Parathyroid adenoma (tissue), 2 donors: ENCODE data around the gene DCLK1.
"Not testable (repeated sequence)": the region's sequence is repeated elsewhere in the genome, so short reads cannot be mapped to it uniquely, and the experiment has no call there.

ENCODE experiments used
- H2AFZ ChIP-seq: fragments of 300-600 bp; sonication (generic); one replicate; pipeline ENCODE4 v1.7.0; 2017; ENCODE audit warnings: antibody characterized with exemption, mild to moderate bottlenecking
- H3K27ac ChIP-seq: fragments of 300-600 bp; sonication (generic); one replicate; pipeline ENCODE4 v1.7.0; 2017
- H3K27me3 ChIP-seq: fragments of 300-600 bp; sonication (generic); one replicate; pipeline ENCODE4 v1.7.0; 2017; ENCODE audit warnings: low read length; ENCODE audit not compliant: control insufficient read depth, insufficient read depth
- H3K36me3 ChIP-seq: fragments of 300-600 bp; sonication (generic); one replicate; pipeline ENCODE4 v1.7.0; 2017; ENCODE audit warnings: low read length; ENCODE audit not compliant: control insufficient read depth, insufficient read depth
- H3K4me1 ChIP-seq: fragments of 300-600 bp; sonication (generic); one replicate; pipeline ENCODE4 v1.7.0; 2017; ENCODE audit warnings: control low read depth
- H3K4me2 ChIP-seq: fragments of 300-600 bp; sonication (generic); one replicate; pipeline ENCODE4 v1.7.0; 2017; ENCODE audit warnings: low read length
- H3K4me3 ChIP-seq: fragments of 300-600 bp; sonication (generic); one replicate; pipeline ENCODE4 v1.7.0; 2017; ENCODE audit warnings: low read depth, low read length
- H3K79me2 ChIP-seq: fragments of 300-600 bp; sonication (generic); one replicate; pipeline ENCODE4 v1.7.0; 2017; ENCODE audit warnings: control low read depth
- H3K9ac ChIP-seq: fragments of 300-600 bp; sonication (generic); one replicate; pipeline ENCODE4 v1.7.0; 2017; ENCODE audit warnings: mild to moderate bottlenecking
- H3K9me3 ChIP-seq: fragments of 300-600 bp; sonication (generic); one replicate; pipeline ENCODE4 v1.7.0; 2017; ENCODE audit warnings: low read length; ENCODE audit not compliant: control insufficient read depth
- CTCF ChIP-seq: fragments of 300-600 bp; sonication (generic); IDR thresholded peaks from one replicate; pipeline ENCODE4 v1.7.0; 2017; ENCODE audit warnings: antibody characterized with exemption, mild to moderate bottlenecking
- donor health status: primary hyperparathyroidism.

Gene DCLK1

DNA sequence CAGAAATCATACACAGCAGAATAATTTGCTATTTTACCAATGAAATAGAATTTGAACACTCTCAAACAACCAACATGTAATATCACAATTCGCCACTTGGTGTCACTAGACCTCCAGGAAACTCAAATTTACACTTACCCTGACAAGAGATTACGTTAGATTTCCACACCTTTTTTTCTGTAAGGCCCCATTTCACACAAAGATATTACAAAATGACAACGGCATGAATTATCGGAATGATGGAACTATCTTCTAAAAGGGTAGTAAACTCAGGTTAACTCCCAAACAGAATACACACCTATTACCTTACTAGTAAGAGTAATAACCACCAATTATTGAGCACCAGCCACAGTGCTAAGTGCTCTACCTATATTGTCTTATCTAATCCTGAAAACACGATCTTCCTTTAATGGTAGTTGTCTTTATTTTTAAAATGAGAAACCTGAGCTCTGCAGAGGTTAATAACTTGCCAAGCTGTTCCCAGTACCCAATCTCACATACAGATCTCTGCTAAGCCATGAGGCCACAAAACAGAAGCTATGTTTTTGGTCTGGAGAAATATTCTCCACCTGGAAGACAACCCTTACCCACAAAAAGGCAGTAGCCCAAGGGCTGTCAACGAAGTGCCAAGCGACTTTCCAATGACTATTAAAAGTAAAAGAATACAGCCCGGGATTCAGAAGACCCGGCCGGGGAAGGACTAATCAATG is 152.4 kb downstream of the DCLK1 start:
- TF ChIP-seq CTCF, result peak; percentile 67
- no peak overlapping the region for H3K4me2 ChIP-seq
- H3K9ac ChIP-seq, result no peak overlapping the region
- H3K27me3 ChIP-seq, result no peaks in the 10 kb centered on the region
- H2AFZ ChIP-seq, result peak overlapping the region; percentile 58
- peak overlapping the region; percentile 69 for H3K27ac ChIP-seq
- H3K9me3 ChIP-seq, result no peaks in the 10 kb centered on the region
- H3K36me3 ChIP-seq, result no peaks in the 10 kb centered on the region
- H3K79me2 ChIP-seq, result no peaks in the 10 kb centered on the region
- peaks cover 6% of the 10 kb centered on the region for H3K4me1 ChIP-seq
- H3K4me3 ChIP-seq, result no peak overlapping the region

DNA sequence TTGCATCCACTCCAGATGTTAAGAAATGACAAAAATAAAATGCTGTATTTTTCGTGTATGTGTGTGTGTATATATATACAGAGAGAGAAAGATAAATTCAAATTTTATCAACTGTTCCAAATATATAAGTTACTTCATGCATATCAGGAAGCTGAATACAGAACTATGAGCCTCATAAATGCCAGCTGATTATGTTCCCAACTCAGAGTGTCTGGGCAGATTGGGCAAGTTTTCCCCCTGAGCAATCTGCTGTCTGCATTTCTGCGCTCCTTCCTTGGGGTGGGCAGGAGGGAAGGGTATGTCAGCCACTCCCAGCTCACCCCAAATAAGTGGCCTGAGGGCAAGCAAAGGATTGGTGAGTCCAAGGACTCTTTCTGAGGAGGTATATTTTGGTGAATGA is 154.1 kb downstream of the DCLK1 start:
- Histone ChIP-seq H3K27ac (no peak overlapping the region), H3K9me3 (no peaks in the 10 kb centered on the region), H3K79me2 (no peaks in the 10 kb centered on the region), H3K4me3 (no peak overlapping the region), H2AFZ (no peak overlapping the region), H3K27me3 (no peaks in the 10 kb centered on the region), H3K4me2 (no peak overlapping the region), H3K9ac (no peak overlapping the region), H3K4me1 (peaks cover 6% of the 10 kb centered on the region), H3K36me3 (no peaks in the 10 kb centered on the region)
- TF ChIP-seq CTCF, result no peak

DNA sequence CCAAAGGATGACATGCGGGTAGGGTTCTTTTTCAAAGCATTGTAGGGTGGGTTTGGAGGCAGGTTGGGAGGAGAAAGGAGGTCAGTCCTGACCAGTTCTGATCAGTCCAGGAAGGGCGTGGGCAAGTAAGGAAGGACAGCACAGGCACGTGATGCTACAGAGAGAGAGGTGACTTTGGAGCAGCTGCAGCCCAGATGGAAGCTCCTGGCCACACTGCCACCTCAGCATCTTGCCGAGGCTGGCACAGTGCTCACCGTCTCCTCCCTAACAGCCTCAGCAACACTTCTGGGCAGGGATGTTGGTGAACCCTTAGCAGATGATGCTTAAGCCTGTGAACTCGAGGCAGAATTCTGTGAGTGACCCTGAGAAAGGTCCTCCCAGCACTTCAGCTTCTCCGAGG is 155.1 kb downstream of the DCLK1 start:
- Histone ChIP-seq H3K79me2 (no peaks in the 10 kb centered on the region), H3K4me3 (no peak overlapping the region)

DNA sequence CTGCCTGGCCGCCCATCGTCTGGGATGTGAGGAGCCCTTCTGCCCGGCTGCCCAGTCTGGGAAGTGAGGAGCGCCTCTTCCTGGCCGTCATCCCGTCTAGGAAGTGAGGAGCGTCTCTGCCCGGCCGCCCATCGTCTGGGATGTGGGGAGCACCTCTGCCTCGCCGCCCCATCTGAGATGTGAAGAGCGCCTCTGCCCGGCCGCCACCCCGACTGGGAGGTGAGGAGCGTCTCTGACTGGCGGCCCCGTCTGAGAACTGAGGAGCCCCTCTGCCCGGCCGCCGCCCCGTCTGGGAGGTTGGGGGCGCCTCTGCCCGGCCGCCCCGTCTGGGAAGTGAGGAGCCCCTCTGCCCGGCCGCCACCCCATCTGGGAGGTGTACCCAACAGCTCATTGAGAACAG is 164.2 kb downstream of the DCLK1 start:
- not testable (repeated sequence) for H3K9ac ChIP-seq, H3K9me3 ChIP-seq, H3K36me3 ChIP-seq, H3K4me3 ChIP-seq, H3K4me2 ChIP-seq, H3K79me2 ChIP-seq, H3K27me3 ChIP-seq, H3K27ac ChIP-seq, H2AFZ ChIP-seq, H3K4me1 ChIP-seq

More for the DNA sequence above, 155.1 kb downstream of the DCLK1 start:
- Histone ChIP-seq H3K27ac (no peak overlapping the region), H3K4me2 (no peak overlapping the region), H3K9me3 (no peaks in the 10 kb centered on the region), H3K9ac (no peak overlapping the region), H3K36me3 (no peaks in the 10 kb centered on the region), H3K4me1 (peaks cover 6% of the 10 kb centered on the region), H2AFZ (no peak overlapping the region), H3K27me3 (no peaks in the 10 kb centered on the region)
- TF ChIP-seq CTCF, result no peak

DNA sequence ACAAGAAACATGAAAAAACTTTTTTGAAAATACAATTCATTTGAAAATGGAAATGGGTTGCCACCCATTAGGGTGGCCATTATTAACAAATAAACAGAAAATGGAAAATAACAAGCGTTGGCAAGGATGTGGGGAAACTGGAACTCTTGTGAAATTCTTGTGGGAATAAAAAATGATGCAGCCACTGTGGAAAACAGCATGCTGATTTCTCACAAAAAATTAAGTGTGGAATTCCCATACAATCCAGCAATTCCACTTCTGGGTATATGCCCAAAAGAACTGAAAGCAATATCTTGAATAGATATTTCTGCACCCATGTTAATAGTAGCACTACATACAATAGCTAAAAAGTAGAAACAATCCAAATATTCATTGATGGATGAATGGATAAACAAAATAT is 165.2 kb downstream of the DCLK1 start:
- no peaks in the 10 kb centered on the region for H3K36me3 ChIP-seq
- no peak overlapping the region for H3K4me3 ChIP-seq
- no peaks in the 10 kb centered on the region for H3K27me3 ChIP-seq
- H2AFZ ChIP-seq, result no peak overlapping the region
- no peaks in the 10 kb centered on the region for H3K9me3 ChIP-seq
- TF ChIP-seq CTCF, result no peak
- H3K27ac ChIP-seq, result no peak overlapping the region
- no peak overlapping the region for H3K4me2 ChIP-seq
- no peak overlapping the region for H3K9ac ChIP-seq
- no peaks in the 10 kb centered on the region for H3K79me2 ChIP-seq
- H3K4me1 ChIP-seq, result no peaks in the 10 kb centered on the region
